Hepatocyte (in vitro differentiated cells): Measurements from ENCODE around the gene TMEM86B.

Source experiments
- CTCF ChIP-seq: fragments of 200-600 bp; sonication (generic); IDR thresholded peaks from 2 replicates; pipeline ENCODE4 v1.5.1; 2016; ENCODE audit warnings: antibody characterized with exemption, mild to moderate bottlenecking; ENCODE audit not compliant: poor library complexity
- EZH2 ChIP-seq: fragments of 200-600 bp; sonication (generic); IDR thresholded peaks from 2 replicates; pipeline ENCODE4 v1.6.1; 2016; ENCODE audit warnings: antibody characterized with exemption, mild to moderate bottlenecking, borderline replicate concordance
- EZH2phosphoT487 ChIP-seq: fragments of 200-600 bp; sonication (generic); IDR thresholded peaks from one replicate; pipeline ENCODE4 v1.6.1; 2018; ENCODE audit warnings: antibody characterized with exemption, mild to moderate bottlenecking, low read depth, moderate library complexity; ENCODE audit not compliant: unreplicated experiment, severe bottlenecking

- TF ChIP-seq EZH2phosphoT487 (no peak), CTCF (no peak), EZH2 (no peak)
These were observed 560 bp downstream of the TMEM86B start for GRCh38 chr19:55228015-55228391.
